HG03342 (cell line): Measurements from ENCODE around the gene PAIP2.
"Not testable (repeated sequence)": the region's sequence is repeated elsewhere in the genome, so short reads cannot be mapped to it uniquely, and the experiment has no call there.

ENCODE experiments used
- ATAC-seq: cut with Tn5 transposase; IDR thresholded peaks from one replicate; pipeline ENCODE4 v1.9.1; 2021; ENCODE audit warnings: mild to moderate bottlenecking, moderate library complexity; ENCODE audit not compliant: unreplicated experiment

Gene PAIP2

GRCh38 chr5:139314276-139314675, 27.4 kb upstream of the PAIP2 start:
- ATAC-seq: no peak

GRCh38 chr5:139315056-139315615, 26.5 kb upstream of the PAIP2 start:
- no peak for ATAC-seq

- ATAC-seq: no peak
Observed at GRCh38 chr5:139335811-139336210, 5.8 kb upstream of the PAIP2 start.

- ATAC-seq: no peak
Observed at GRCh38 chr5:139340051-139340450, 1.6 kb upstream of the PAIP2 start.

GRCh38 chr5:139341187-139341688, 416 bp upstream of the PAIP2 start:
- no peak for ATAC-seq

- ATAC-seq: peak; percentile 55
Observed at GRCh38 chr5:139342423-139342723, 719 bp downstream of the PAIP2 start.

- ATAC-seq: no peak
Observed at GRCh38 chr5:139343476-139343875, 1.8 kb downstream of the PAIP2 start.

- ATAC-seq: no peak
Observed at GRCh38 chr5:139344177-139344576, 2.5 kb downstream of the PAIP2 start.

- ATAC-seq: not testable (repeated sequence)
Observed at GRCh38 chr5:139345442-139345841, 3.8 kb downstream of the PAIP2 start.

GRCh38 chr5:139347863-139348262, 6.2 kb downstream of the PAIP2 start:
- ATAC-seq: not testable (repeated sequence)

- ATAC-seq: no peak
Observed at GRCh38 chr5:139354186-139354585, 12.5 kb downstream of the PAIP2 start.

GRCh38 chr5:139355900-139356299, 14.2 kb downstream of the PAIP2 start:
- not testable (repeated sequence) for ATAC-seq

- no peak for ATAC-seq
Observed at GRCh38 chr5:139358064-139358463, 16.4 kb downstream of the PAIP2 start.

GRCh38 chr5:139360384-139360783, 18.7 kb downstream of the PAIP2 start:
- no peak for ATAC-seq

GRCh38 chr5:139361835-139362429, 20.3 kb downstream of the PAIP2 start:
- ATAC-seq: no peak

- ATAC-seq: no peak
Observed at GRCh38 chr5:139363937-139364336, 22.3 kb downstream of the PAIP2 start.

GRCh38 chr5:139364466-139364865, 22.8 kb downstream of the PAIP2 start:
- no peak for ATAC-seq

GRCh38 chr5:139368613-139369012, 27.0 kb downstream of the PAIP2 start:
- ATAC-seq: no peak

- no peak for ATAC-seq
Observed at GRCh38 chr5:139369181-139369580, 27.5 kb downstream of the PAIP2 start.

- no peak for ATAC-seq
Observed at GRCh38 chr5:139371482-139372435, 30.1 kb downstream of the PAIP2 start.

GRCh38 chr5:139374909-139375308, 33.3 kb downstream of the PAIP2 start:
- no peak for ATAC-seq

- ATAC-seq: no peak
Observed at GRCh38 chr5:139376364-139376763, 34.7 kb downstream of the PAIP2 start.
